GM18520 (cell line): ENCODE results near the gene OSBPL8.
"Not testable (repeated sequence)": the region's sequence is repeated elsewhere in the genome, so short reads cannot be mapped to it uniquely, and the experiment has no call there.

Source experiments
- ATAC-seq: cut with Tn5 transposase; IDR thresholded peaks from one replicate; pipeline ENCODE4 v1.9.1; 2021; ENCODE audit not compliant: unreplicated experiment

OSBPL8 gene

DNA sequence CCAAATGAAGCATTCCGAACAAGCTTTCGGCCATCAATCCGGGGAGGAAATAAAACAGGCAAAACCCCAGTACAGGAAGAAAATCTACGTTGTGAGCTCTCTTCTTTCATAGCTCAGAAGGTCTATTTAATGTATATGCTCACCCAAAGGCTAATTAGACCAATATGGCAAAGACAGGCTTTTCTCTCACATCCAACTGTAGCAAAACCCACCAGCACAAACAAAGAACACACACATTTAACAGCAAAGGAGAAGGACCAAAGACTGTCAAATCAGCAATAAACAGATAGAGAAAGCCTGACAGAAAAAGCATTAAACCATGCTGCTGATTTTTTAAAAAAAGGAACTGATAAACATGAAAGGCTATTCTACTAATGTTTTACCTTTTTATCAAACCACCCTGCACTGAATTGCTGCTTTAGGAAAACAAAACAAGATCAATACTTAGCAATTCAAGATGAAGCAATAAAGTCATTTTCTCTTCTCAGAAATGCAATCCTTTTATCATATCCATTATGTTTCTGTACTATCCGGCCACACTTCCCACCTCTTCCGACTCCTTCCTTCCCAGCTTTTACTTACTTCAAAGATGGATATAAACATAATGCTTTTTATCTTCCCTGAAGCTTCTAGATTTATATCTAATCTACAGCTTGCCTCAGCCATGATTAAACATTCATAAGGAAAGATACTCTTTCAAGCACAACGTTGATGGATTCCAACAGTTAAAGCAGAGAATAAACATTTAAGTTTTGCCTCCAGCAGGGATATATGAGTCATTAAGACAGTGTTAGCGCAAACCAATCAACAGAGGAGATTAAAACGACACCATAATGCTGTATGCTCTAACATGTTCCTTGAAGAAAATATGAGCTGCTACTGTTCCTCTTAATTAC lies 136.8 kb downstream of the OSBPL8 start:
- no peak for ATAC-seq

DNA sequence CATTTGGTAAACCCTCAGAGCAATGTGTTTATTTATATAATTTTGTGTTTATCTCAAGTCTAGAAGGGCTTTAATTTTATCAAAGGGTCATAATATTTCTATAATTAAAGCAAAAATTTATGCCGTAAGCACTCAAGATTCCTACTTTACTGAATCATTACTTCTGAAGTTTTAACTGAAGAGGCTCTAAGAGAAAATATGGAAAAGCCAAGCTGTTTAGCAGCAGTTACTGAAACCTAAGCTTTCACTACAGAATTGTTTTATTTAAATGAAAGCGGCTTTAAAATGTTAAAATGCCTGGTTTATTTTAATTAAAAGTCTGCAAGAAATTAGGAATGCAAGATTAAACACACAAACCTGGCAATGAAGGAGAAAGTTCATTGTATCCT lies 137.4 kb downstream of the OSBPL8 start:
- no peak for ATAC-seq

DNA sequence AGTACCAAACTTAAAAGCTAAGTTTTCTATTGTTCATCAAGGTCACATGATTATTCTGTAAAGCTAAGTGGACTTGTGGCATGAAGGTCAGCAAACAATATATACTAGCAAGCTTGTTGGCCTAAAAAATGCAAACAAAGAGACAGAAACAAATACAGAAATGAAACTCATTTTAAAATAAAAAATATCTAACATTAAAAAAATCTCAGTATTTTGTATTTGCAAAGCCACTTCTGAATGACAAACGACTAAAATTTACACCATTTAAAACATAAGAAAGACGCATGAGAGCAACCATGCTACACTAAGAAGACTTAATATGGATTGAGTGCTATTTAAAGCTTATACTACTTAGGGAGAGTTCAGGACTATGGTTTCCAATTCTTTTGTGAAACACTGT lies 138.5 kb downstream of the OSBPL8 start:
- no peak for ATAC-seq

DNA sequence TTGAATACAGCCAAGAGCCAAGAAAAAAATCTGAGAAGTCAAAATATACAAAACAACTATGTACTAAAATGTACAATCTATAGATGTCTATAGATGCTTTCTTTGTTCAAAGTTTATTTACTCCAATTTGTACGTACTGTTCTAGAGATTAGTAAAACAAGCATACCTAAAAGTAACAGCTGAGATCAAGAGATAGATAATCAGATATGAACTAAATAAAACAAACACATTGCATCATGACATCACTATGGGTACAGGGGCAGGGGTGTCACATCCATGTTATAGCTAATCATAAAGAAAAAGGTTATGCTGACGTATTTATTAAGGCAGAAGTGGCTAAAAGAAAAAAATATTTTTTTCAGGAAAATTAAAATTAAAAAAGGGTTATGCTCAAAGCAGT lies 139.3 kb downstream of the OSBPL8 start:
- ATAC-seq = no peak

DNA sequence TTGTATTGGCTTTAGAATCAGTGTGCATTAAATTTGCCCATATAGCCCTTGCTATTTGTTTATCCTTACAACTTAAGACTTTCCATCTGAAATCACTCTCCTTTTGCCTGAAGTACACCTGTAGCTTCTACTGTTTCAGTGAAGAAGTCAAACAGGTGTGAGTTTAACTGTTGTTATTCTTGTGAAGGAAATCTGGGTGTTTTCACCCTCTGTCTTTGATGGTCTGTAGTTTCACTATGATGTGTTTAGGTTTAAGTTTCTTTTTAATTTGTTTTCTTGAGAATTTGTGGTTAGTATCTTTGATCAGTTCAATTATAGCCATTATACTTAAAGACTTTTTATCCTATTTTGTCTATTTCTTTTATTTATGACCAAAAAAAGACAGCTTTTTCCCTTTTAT lies 142.5 kb downstream of the OSBPL8 start:
- peak; percentile 80 for ATAC-seq

- ATAC-seq = no peak
Measured at GRCh38 chr12:76413121-76413520, 146.4 kb downstream of the OSBPL8 start.

- no peak for ATAC-seq
Measured at GRCh38 chr12:76410781-76411180, 148.8 kb downstream of the OSBPL8 start.

- no peak for ATAC-seq
Measured at GRCh38 chr12:76410371-76410770, 149.2 kb downstream of the OSBPL8 start.

GRCh38 chr12:76409074-76409473 lies 150.5 kb downstream of the OSBPL8 start:
- no peak for ATAC-seq

DNA sequence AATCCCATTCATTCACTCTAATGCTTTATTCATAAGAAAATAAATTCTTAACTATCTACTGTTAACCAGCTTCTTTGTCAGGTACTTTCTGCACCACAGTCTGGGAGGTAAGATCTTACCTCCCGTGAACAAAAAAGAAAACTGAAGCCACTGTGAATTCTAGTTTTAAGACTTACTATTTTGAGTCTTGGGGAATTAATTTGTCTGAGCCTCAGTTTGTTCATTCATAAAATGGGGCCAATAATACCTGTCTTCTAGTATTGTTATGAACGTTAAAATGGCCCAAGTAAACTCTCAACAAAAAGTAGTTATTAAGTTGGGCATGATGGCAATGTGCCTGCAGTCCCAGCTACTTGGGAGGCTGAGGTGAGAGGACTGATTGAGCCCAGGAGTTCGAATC lies 151.9 kb downstream of the OSBPL8 start:
- no peak for ATAC-seq

DNA sequence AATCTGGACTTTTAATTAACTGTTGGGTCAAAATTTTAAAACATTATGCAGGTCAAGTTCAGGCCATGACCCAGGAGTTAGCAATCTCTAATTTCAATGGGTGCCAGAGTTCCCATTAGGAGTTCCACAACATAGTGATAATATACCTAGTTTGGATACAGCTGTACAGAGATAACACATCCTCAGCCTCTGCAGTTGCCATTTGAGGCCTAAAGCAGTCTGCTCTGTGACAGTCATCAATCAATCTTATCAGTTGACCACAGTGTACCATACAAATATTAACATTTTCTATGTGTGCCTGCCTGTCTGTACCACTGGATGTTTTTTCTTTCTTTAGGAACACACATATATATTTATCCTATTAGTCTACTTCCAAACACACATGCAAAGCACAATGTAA lies 157.3 kb downstream of the OSBPL8 start:
- ATAC-seq = no peak

- no peak for ATAC-seq
Measured at GRCh38 chr12:76400136-76400535, 159.4 kb downstream of the OSBPL8 start.

DNA sequence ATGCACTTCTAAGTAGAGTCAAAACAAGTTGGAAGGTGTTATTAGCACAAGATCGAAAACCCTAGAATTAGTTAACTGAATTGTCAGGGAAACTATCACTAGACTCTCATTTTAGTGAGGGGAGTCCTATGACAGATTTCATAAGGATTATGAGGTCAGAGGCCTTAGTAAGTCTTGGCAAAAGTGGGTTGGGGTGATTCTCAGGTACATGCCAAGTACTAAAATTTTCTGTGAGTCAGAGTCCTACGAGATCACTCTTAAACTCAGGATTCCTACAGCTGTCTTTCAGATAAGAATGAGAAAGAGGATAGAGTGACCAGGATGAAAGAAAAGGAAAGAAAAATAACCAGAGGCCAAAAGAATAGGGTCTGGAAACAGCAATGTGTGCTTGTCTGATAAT lies 160.5 kb downstream of the OSBPL8 start:
- no peak for ATAC-seq

- ATAC-seq = no peak
Measured at GRCh38 chr12:76398106-76398505, 161.5 kb downstream of the OSBPL8 start.

DNA sequence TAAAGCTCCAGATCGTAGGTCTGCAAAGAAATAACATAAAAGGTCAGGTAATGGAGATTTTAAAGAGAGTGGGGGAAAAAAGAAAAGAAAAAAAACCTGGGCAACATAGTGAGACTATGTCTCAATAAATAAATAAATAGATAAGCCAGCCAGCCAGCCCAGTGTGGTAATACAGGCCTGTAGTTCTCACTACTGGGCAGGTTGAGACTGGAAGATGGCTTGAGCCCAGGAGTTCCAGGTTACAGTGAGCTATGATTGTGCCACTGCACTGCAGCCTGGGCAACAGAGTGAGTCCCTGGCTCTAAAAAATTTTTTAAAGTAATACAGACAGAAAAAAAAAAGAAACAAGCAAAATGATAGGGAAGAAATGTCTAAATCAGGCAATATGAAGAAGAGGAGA lies 168.1 kb downstream of the OSBPL8 start:
- no peak for ATAC-seq

DNA sequence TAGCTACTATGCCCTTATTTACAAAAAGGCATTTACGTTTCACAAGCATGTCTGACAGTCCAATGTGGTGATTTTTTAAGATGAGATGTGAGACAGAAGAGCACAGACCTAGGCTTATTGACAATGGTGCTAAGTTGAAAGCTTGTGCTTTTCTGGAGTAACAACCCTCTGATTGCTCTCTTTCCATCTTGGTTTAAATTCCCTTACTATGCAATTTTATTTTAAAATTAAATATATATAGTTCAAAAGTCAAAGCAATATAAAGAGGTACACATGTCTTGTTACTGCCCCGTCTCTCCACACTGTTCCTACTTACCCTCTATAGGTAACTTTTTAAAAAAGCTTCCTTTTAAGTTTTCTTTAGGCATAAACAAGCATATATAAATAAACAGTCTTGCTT lies 172.0 kb downstream of the OSBPL8 start:
- ATAC-seq = no peak

GRCh38 chr12:76384560-76384959 lies 175.0 kb downstream of the OSBPL8 start:
- no peak for ATAC-seq

- no peak for ATAC-seq
Measured at GRCh38 chr12:76383988-76384387, 175.6 kb downstream of the OSBPL8 start.

- no peak for ATAC-seq
Measured at GRCh38 chr12:76379261-76379660, 180.3 kb downstream of the OSBPL8 start.

GRCh38 chr12:76376876-76377275 lies 182.7 kb downstream of the OSBPL8 start:
- ATAC-seq = not testable (repeated sequence)

- no peak for ATAC-seq
Measured at GRCh38 chr12:76375939-76376338, 183.6 kb downstream of the OSBPL8 start.

GRCh38 chr12:76375470-76375869 lies 184.1 kb downstream of the OSBPL8 start:
- no peak for ATAC-seq
